CD14-positive monocyte (primary cell): ENCODE results near the gene SCN8A. TPM values are rescaled to one million over a fixed set of nuclear protein-coding genes. Genes with fewer than 3 reads are reported as not detected.

Experiments used
- DNase-seq, 3 donors: peaks; one replicate each; pipeline ENCODE4 v3.0.0-alpha.2; 2011 to 2022
- H2AFZ ChIP-seq: 2 replicates; pipeline ENCODE4 v1.6.0; 2012; ENCODE audit warnings: mild to moderate bottlenecking, low read depth, low read length, inconsistent platforms; ENCODE audit not compliant: insufficient read depth, poor library complexity, severe bottlenecking
- H3K27ac ChIP-seq, 2 donors: 1 replicate in 1 of 2; 2 replicates in 1 of 2; pipeline ENCODE4 v1.5.1; 2012 to 2013; ENCODE audit warnings: low read length in 2 of 2, control low read depth in 1 of 2, inconsistent platforms in 1 of 2, low read depth in 1 of 2, mild to moderate bottlenecking in 1 of 2
- H3K27me3 ChIP-seq, 2 donors: one replicate each; pipeline versions ENCODE4 v1.6.0 to v1.6.1; 2011 to 2013; ENCODE audit warnings: low read length in 2 of 2; ENCODE audit not compliant: control insufficient read depth in 2 of 2, insufficient read depth in 2 of 2
- H3K36me3 ChIP-seq, 2 donors: replicated peaks in 1 of 2; 1 replicate in 1 of 2; 2 replicates in 1 of 2; pipeline versions ENCODE4 v1.5.1 to v1.6.1; 2012 to 2013; ENCODE audit warnings: low read length in 2 of 2, control low read depth in 1 of 2, inconsistent platforms in 1 of 2, mild to moderate bottlenecking in 1 of 2; ENCODE audit not compliant: insufficient read depth in 2 of 2, control insufficient read depth in 1 of 2
- H3K4me1 ChIP-seq, 2 donors: 1 replicate in 1 of 2; 2 replicates in 1 of 2; pipeline versions ENCODE4 v1.5.1 to v1.6.1; 2012 to 2013; ENCODE audit warnings: low read length in 2 of 2, control low read depth in 1 of 2, inconsistent platforms in 1 of 2, mild to moderate bottlenecking in 1 of 2, moderate library complexity in 1 of 2; ENCODE audit not compliant: insufficient read depth in 2 of 2, control insufficient read depth in 1 of 2
- H3K4me2 ChIP-seq: replicated peaks from 2 replicates; pipeline ENCODE3; 2012; ENCODE audit warnings: low read length, moderate library complexity, mild to moderate bottlenecking; ENCODE audit not compliant: poor library complexity, severe bottlenecking; ENCODE audit errors: extremely low read depth
- H3K4me3 ChIP-seq, 3 experiments: fragments of 200-600 bp in 1 of 3; sonication (generic) in 1 of 3; replicated peaks in 1 of 3; 1 replicate in 2 of 3; 2 replicates in 1 of 3; pipeline ENCODE4 v1.5.1; 2011 to 2013; ENCODE audit warnings: low read length in 3 of 3, mild to moderate bottlenecking in 3 of 3, control low read depth in 2 of 3, low read depth in 2 of 3, inconsistent platforms in 1 of 3, moderate library complexity in 1 of 3
- H3K79me2 ChIP-seq: 2 replicates; pipeline ENCODE4 v1.6.0; 2012; ENCODE audit warnings: mild to moderate bottlenecking, control low read depth, inconsistent platforms, low read length, moderate library complexity; ENCODE audit not compliant: insufficient read depth
- H3K9ac ChIP-seq: 2 replicates; pipeline ENCODE4 v1.6.0; 2017; ENCODE audit warnings: low read length, mild to moderate bottlenecking; ENCODE audit not compliant: insufficient read depth, poor library complexity, severe bottlenecking
- H3K9me3 ChIP-seq, 2 donors: replicated peaks in 1 of 2; 1 replicate in 1 of 2; 2 replicates in 1 of 2; pipeline versions ENCODE4 v1.5.1 to v1.6.1; 2012 to 2013; ENCODE audit warnings: low read length in 2 of 2, control low read depth in 1 of 2; ENCODE audit not compliant: control insufficient read depth in 1 of 2, insufficient read depth in 1 of 2
- H4K20me1 ChIP-seq: 2 replicates; pipeline ENCODE4 v1.6.0; 2012; ENCODE audit warnings: mild to moderate bottlenecking, low read length, control low read depth, moderate library complexity; ENCODE audit not compliant: insufficient read depth
- H3K27ac Mint-ChIP-seq, 7 donors: one replicate each; pipeline ENCODE4 v1.8.0; 2020; ENCODE audit warnings: mild to moderate bottlenecking in 7 of 7, mixed read lengths in 7 of 7, moderate library complexity in 6 of 7, inconsistent platforms in 2 of 7
- H3K27me3 Mint-ChIP-seq, 3 donors: one replicate each; pipeline ENCODE4 v1.8.0; 2021 to 2022; ENCODE audit warnings: low read depth in 3 of 3, mild to moderate bottlenecking in 3 of 3, mixed read lengths in 3 of 3, moderate library complexity in 3 of 3, inconsistent platforms in 1 of 3
- H3K36me3 Mint-ChIP-seq, 2 donors: one replicate each; pipeline ENCODE4 v1.8.0; 2020; ENCODE audit warnings: mixed read lengths in 2 of 2, inconsistent platforms in 1 of 2, mild to moderate bottlenecking in 1 of 2
- H3K4me1 Mint-ChIP-seq: one replicate; pipeline ENCODE4 v1.8.0; 2020; ENCODE audit warnings: mild to moderate bottlenecking, mixed read lengths
- H3K4me3 Mint-ChIP-seq, 2 donors: one replicate each; pipeline ENCODE4 v1.8.0; 2020; ENCODE audit warnings: mild to moderate bottlenecking in 2 of 2, mixed read lengths in 2 of 2, moderate library complexity in 1 of 2
- H3K9me3 Mint-ChIP-seq, 7 donors: one replicate each; pipeline ENCODE4 v1.8.0; 2020 to 2022; ENCODE audit warnings: mixed read lengths in 7 of 7, mild to moderate bottlenecking in 6 of 7, moderate library complexity in 6 of 7, inconsistent platforms in 2 of 7
- CTCF ChIP-seq: fragments of 200-600 bp; IDR thresholded peaks from one replicate; pipeline ENCODE4 v1.8.0; 2022; ENCODE audit warnings: antibody characterized with exemption, mild to moderate bottlenecking
- WGBS: methylation state at CpG from one replicate; pipeline ENCODE4 v1.1.5; 2013; ENCODE audit warnings: missing lambda C conversion rate; ENCODE audit not compliant: insufficient coverage; 5-methylcytosine and 5-hydroxymethylcytosine counted together
- intact Hi-C, 2 donors: fragments of 100-400 bp; cut with micrococcal nuclease; formaldehyde crosslinking; loops; one replicate each; pipeline versions ENCODE4 v1.15.0 to v1.15.1; 2023
- polyA plus RNA-seq, 3 donors: library from polyadenylated mRNA; depleted of rRNA in 1 of 3; unstranded in 2 of 3; stranded (reverse) in 1 of 3; fragments of 300-500 nt in 2 of 3; fragments of >200 nt in 1 of 3; fragmentation: Illumina TruSeq in 2 of 3; gene quantifications; 1 replicate in 2 of 3; 2 replicates in 1 of 3; pipeline ENCODE4 v1.2.3, GENCODE V29; 2012 to 2021

SCN8A gene
- polyA plus RNA-seq, 3 donors, result 0.03 TPM; not detected in 2

- peaks cover 0 to 5% (median 0%) of the 10 kb centered on the region in 7 donors for H3K9me3 Mint-ChIP-seq
- no peak for DNase-seq
- Histone ChIP-seq H3K4me3 (peak within 1 kb of the TSS; percentile 55 to 78 (median 64)), H4K20me1 (no peaks in the 10 kb centered on the region), H3K4me1 (peaks cover 57 to 77% of the 10 kb centered on the region in 2 donors), H3K36me3 (no peaks in the 10 kb centered on the region), H3K9ac (peak within 1 kb of the TSS; percentile 62), H3K9me3 (no peaks in the 10 kb centered on the region), H2AFZ (peak within 1 kb of the TSS; percentile 81), H3K27me3 (peaks cover 8 to 37% of the 10 kb centered on the region in 2 donors), H3K79me2 (no peaks in the 10 kb centered on the region), H3K4me2 (peak within 1 kb of the TSS; percentile 94), H3K27ac (peak within 1 kb of the TSS in 1 of 2 donors; percentile 58)
- peaks cover 34 to 46% (median 40%) of the 10 kb centered on the region in 3 donors for H3K27me3 Mint-ChIP-seq
- TF ChIP-seq CTCF, result no peak
- intact Hi-C loops, result no loop called here
- H3K36me3 Mint-ChIP-seq, result peaks cover 3 to 4% of the 10 kb centered on the region in 2 donors
- H3K4me3 Mint-ChIP-seq, result peak within 1 kb of the TSS; percentile 78 to 90
- H3K27ac Mint-ChIP-seq, result peak within 1 kb of the TSS in 4 of 7 donors; percentile 12 to 76 (median 64)
- peaks cover 63% of the 10 kb centered on the region for H3K4me1 Mint-ChIP-seq
- WGBS, result 5% methylated on average over 30 of the region's 51 CpGs
Measured at GRCh38 chr12:51848326-51848727, 257.3 kb downstream of the SCN8A start, which contains the start of gene FIGNL2. Gene FIGNL2 (minus strand): TSS chr12:51848718. CDS start chr12:51822413, 26,305 bp downstream.

- H3K36me3 Mint-ChIP-seq, result peaks cover 3 to 4% of the 10 kb centered on the region in 2 donors
- Histone ChIP-seq H3K9ac (no peak overlapping the region), H3K4me2 (no peak overlapping the region), H2AFZ (no peak overlapping the region), H3K4me1 (peaks cover 57 to 75% of the 10 kb centered on the region in 2 donors), H3K27ac (no peak overlapping the region), H3K4me3 (no peak overlapping the region), H3K79me2 (no peaks in the 10 kb centered on the region), H3K27me3 (peaks cover 8 to 36% of the 10 kb centered on the region in 2 donors), H3K36me3 (no peaks in the 10 kb centered on the region), H4K20me1 (no peaks in the 10 kb centered on the region), H3K9me3 (no peaks in the 10 kb centered on the region)
- intact Hi-C loops, result no loop called here
- no peak overlapping the region for H3K27ac Mint-ChIP-seq
- peak overlapping the region in 1 of 2 donors; percentile 59 for H3K4me3 Mint-ChIP-seq
- peaks cover 34 to 41% (median 37%) of the 10 kb centered on the region in 3 donors for H3K27me3 Mint-ChIP-seq
- no peak for TF ChIP-seq CTCF
- DNase-seq, result no peak
- peaks cover 65% of the 10 kb centered on the region for H3K4me1 Mint-ChIP-seq
- H3K9me3 Mint-ChIP-seq, result peaks cover 0 to 5% (median 0%) of the 10 kb centered on the region in 7 donors
- 94% methylated on average over 21 of the region's 57 CpGs for WGBS
Measured at GRCh38 chr12:51848841-51849735, 258.1 kb downstream of the SCN8A start.
